Renal cortex interstitium (tissue), 11 donors: ENCODE results near the gene SLC22A23. TPM values are rescaled to one million over a fixed set of nuclear protein-coding genes. Genes with fewer than 3 reads are reported as not detected.

Experiments used
- DNase-seq, 11 donors: peaks; one replicate each; pipeline ENCODE4 v3.0.0-alpha.2; 2013; ENCODE audit warnings: low read depth in 9 of 11, low spot score in 4 of 11; ENCODE audit errors: extremely low read depth in 1 of 11
- polyA plus RNA-seq, 3 donors: library from polyadenylated mRNA; unstranded; fragments of 120-200 nt; gene quantifications; one replicate each; pipeline ENCODE4 v1.2.1, GENCODE V29; 2013; ENCODE audit not compliant: insufficient read length in 3 of 3

The SLC22A23 gene
- polyA plus RNA-seq, 3 donors = 11.2 to 15.8 (median 11.7) TPM

- no peak for DNase-seq
Observed at GRCh38 chr6:3305216-3305565, 151.7 kb downstream of the SLC22A23 start.

- DNase-seq = no peak
Observed at GRCh38 chr6:3304500-3305215, 152.2 kb downstream of the SLC22A23 start.

GRCh38 chr6:3303795-3304411, 152.9 kb downstream of the SLC22A23 start:
- no peak for DNase-seq

GRCh38 chr6:3301506-3301905, 155.3 kb downstream of the SLC22A23 start:
- DNase-seq = no peak

- no peak for DNase-seq
Observed at GRCh38 chr6:3299221-3299620, 157.6 kb downstream of the SLC22A23 start.

- no peak for DNase-seq
Observed at GRCh38 chr6:3297909-3298308, 158.9 kb downstream of the SLC22A23 start.

- no peak for DNase-seq
Observed at GRCh38 chr6:3297006-3297405, 159.8 kb downstream of the SLC22A23 start.

GRCh38 chr6:3296537-3296936, 160.3 kb downstream of the SLC22A23 start:
- no peak for DNase-seq

GRCh38 chr6:3296078-3296477, 160.8 kb downstream of the SLC22A23 start:
- DNase-seq = no peak

- no peak for DNase-seq
Observed at GRCh38 chr6:3294921-3295871, 161.7 kb downstream of the SLC22A23 start.

GRCh38 chr6:3294396-3294795, 162.5 kb downstream of the SLC22A23 start:
- no peak for DNase-seq

- DNase-seq = no peak
Observed at GRCh38 chr6:3293271-3294155, 163.3 kb downstream of the SLC22A23 start.

- no peak for DNase-seq
Observed at GRCh38 chr6:3292431-3293197, 164.2 kb downstream of the SLC22A23 start.

GRCh38 chr6:3291987-3292386, 164.9 kb downstream of the SLC22A23 start:
- no peak for DNase-seq

- no peak for DNase-seq
Observed at GRCh38 chr6:3291346-3291745, 165.5 kb downstream of the SLC22A23 start.

GRCh38 chr6:3290931-3291211, 166.0 kb downstream of the SLC22A23 start:
- no peak for DNase-seq

- DNase-seq = no peak
Observed at GRCh38 chr6:3290149-3290930, 166.5 kb downstream of the SLC22A23 start.

GRCh38 chr6:3289664-3290055, 167.2 kb downstream of the SLC22A23 start:
- no peak for DNase-seq
